Heart right ventricle (tissue), 16 donors: ENCODE results near the gene ALCAM. TPM values are rescaled to one million over a fixed set of nuclear protein-coding genes. Genes with fewer than 3 reads are reported as not detected.
A peak's percentile ranks its signal among the peaks of the same experiment; 100 is the strongest.

Experiments used
- ATAC-seq, 8 donors: fragments of 200-7000 bp; cut with Tn5 transposase; one replicate each; pipeline ENCODE4 v1.9.1; 2020; ENCODE audit warnings: mild to moderate bottlenecking in 8 of 8, moderate library complexity in 8 of 8, moderate number of reproducible peaks in 1 of 8
- DNase-seq, 2 donors: peaks; one replicate each; pipeline ENCODE4 v3.0.0-alpha.2; 2020
- H3K27ac ChIP-seq, 10 donors: fragments of 200-600 bp; sonication (generic) in 2 of 10; one replicate each; pipeline versions ENCODE4 v1.5.0 to v1.8.0; 2020 to 2022; ENCODE audit warnings: mild to moderate bottlenecking in 3 of 10
- H3K27me3 ChIP-seq, 7 donors: fragments of 200-600 bp; one replicate each; pipeline ENCODE4 v1.8.0; 2021 to 2022; ENCODE audit warnings: mild to moderate bottlenecking in 2 of 7
- H3K36me3 ChIP-seq, 9 donors: fragments of 200-600 bp; sonication (generic) in 1 of 9; one replicate each; pipeline versions ENCODE4 v1.5.0 to v1.8.0; 2020 to 2022; ENCODE audit warnings: mild to moderate bottlenecking in 2 of 9
- H3K4me1 ChIP-seq, 9 donors: fragments of 200-600 bp; sonication (generic) in 1 of 9; one replicate each; pipeline versions ENCODE4 v1.5.0 to v1.8.0; 2020 to 2022; ENCODE audit warnings: mild to moderate bottlenecking in 4 of 9
- H3K4me3 ChIP-seq, 10 donors: fragments of 200-600 bp; sonication (generic) in 2 of 10; one replicate each; pipeline versions ENCODE4 v1.5.0 to v1.8.0; 2020 to 2022; ENCODE audit warnings: mild to moderate bottlenecking in 7 of 10, moderate library complexity in 2 of 10
- H3K9me3 ChIP-seq, 11 donors: fragments of 200-600 bp in 10 of 11; sonication (generic) in 2 of 11; one replicate each; pipeline versions ENCODE4 v1.5.0 to v1.8.0; 2013 to 2022; ENCODE audit warnings: mild to moderate bottlenecking in 2 of 11, control low read depth in 1 of 11, moderate library complexity in 1 of 11
- WGBS, 2 donors: extraction: QIAGEN DNeasy Blood & Tissue Kit; methylation state at CpG; one replicate each; pipeline ENCODE4 v1.1.7; 2013; ENCODE audit warnings: inconsistent platforms in 1 of 2; 5-methylcytosine and 5-hydroxymethylcytosine counted together
- intact Hi-C, 10 donors: fragments of 100-400 bp; cut with DNase I; formaldehyde crosslinking; loops; one replicate each; pipeline versions ENCODE4 v1.11.1 to v1.14.2; 2022
- polyA plus RNA-seq, 2 donors: library from polyadenylated mRNA; stranded (reverse); fragments of 200-250 nt; gene quantifications; one replicate each; pipeline ENCODE4 v1.2.3, GENCODE V29; 2013
- total RNA-seq, 10 donors: library from RNA; stranded (reverse); fragmentation: NEBNext Ultra II Directional in 3 of 10; extraction: Animal tissue kit (Norgen Biotek cat#: 25700) in 3 of 10; gene quantifications; one replicate each; pipeline versions ENCODE4 v1.2.1 to v1.2.4, GENCODE V29; 2021 to 2023
- TF ChIP-seq, protein P1 (sequence below), 9 donors: fragments of 200-600 bp; sonication (generic) in 2 of 9; IDR thresholded peaks; one replicate each; pipeline versions ENCODE4 v1.5.0 to v1.8.0; 2021 to 2022; ENCODE audit warnings: antibody characterized with exemption in 9 of 9, mild to moderate bottlenecking in 5 of 9, moderate library complexity in 1 of 9
- donor health status: Arrhythmogenic right ventricular cardiomyopathy.
- donor health status: ischemic (EF 13 %, LVEDD 7.1; RV severe dilation, severe dysfunction).
- donor health status: healthy with polysubstance abuse.
- donor health status: DM: no; HTN: yes; CAD: no.
- donor health status: DM: no; HTN: no; CAD: no.
- donor health status: ischemic (EF 25% LVEDD 6.9; RV normal size, moderate dysfunction).
- donor health status: ischemic (EF 25% LVEDD 5.7; RV mildly dilated, moderate dysfunction).
- donor health status: healthy.
- donor health status: DM: yes; HTN: yes; CAD: no.
- donor health status: Ischemic cardiomyopathy.
- donor health status: ischemic (EF 35%, LVEDD 5.7; RV mildly dilated, moderate dysfunction).
- donor health status: nonischemic (EF 11% LVEDD 7.7; RV severe dilation, severe dysfunction).
- donor health status: DM: yes; HTN: yes; CAD: no.
- donor health status: PGD.
- donor health status: ischemic (EF 29% LVEDD 5.4; RV normal size, mild dysfunction).
- donor health status: nonischemic (EF 23%, LVEDD 6.1; RV moderate dilation, normal function).

The ALCAM gene
- total and polyA plus RNA-seq, 12 donors: 1.3 to 23.9 (median 3.6) TPM

DNA sequence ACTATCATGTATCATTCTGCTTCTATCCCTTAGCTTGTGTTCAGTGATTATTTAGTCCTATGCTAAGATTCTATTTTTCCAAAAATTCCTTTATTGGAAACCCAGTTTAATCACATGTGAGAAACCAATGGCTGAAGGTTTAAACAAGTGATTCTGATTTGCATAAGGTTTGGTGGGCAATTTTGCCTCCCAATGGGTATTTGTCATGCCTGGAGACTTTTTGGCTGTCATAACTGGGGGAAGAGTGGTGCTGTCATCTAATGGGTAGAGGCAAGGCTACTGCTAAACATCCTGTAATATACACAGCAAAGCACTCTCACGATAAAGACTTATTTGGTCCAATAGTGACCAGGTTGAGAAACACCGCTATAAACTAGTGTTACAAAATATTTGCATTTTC lies 148.7 kb downstream of the ALCAM start:
- Histone ChIP-seq H3K27me3 (no peaks in the 10 kb centered on the region), H3K36me3 (no peaks in the 10 kb centered on the region), H3K4me1 (peaks cover 0 to 3% (median 0%) of the 10 kb centered on the region in 9 donors), H3K4me3 (no peak overlapping the region), H3K27ac (no peak overlapping the region), H3K9me3 (no peaks in the 10 kb centered on the region)
- intact Hi-C loops: loop anchor here in 3 of 10 donors (5.0 to 10.0 kb wide), 3 partner anchors 148 to 1243 kb away; partner anchors contain the start of gene ALCAM (in 1 of the 3)
- ATAC-seq (no peak), DNase-seq (no peak)
- TF ChIP-seq, protein P1, sequence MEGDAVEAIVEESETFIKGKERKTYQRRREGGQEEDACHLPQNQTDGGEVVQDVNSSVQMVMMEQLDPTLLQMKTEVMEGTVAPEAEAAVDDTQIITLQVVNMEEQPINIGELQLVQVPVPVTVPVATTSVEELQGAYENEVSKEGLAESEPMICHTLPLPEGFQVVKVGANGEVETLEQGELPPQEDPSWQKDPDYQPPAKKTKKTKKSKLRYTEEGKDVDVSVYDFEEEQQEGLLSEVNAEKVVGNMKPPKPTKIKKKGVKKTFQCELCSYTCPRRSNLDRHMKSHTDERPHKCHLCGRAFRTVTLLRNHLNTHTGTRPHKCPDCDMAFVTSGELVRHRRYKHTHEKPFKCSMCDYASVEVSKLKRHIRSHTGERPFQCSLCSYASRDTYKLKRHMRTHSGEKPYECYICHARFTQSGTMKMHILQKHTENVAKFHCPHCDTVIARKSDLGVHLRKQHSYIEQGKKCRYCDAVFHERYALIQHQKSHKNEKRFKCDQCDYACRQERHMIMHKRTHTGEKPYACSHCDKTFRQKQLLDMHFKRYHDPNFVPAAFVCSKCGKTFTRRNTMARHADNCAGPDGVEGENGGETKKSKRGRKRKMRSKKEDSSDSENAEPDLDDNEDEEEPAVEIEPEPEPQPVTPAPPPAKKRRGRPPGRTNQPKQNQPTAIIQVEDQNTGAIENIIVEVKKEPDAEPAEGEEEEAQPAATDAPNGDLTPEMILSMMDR (IDR thresholded peaks at IDR 0.05): no peak
- 85 to 89% methylated on average over 2 of the region's 2 CpGs for whole genome bisulfite sequencing, 2 donors

DNA sequence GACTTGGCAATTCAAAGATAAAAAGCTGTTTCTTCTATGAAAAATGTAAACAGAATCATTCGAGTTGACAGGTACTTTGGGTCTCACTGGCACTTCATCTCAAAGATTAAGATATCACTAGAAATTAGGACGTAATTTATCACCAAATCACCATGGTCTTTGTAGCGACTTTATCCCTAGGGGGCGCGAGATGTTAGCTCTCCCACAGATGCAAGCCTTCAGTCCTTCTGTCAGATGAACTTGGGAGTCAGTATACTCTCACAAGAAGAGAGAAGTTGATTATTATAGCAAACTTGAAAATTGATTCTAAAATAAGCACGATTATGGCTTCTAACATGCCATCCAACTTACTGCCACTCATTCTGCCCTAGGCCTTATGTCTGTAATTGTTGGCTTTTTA lies 150.3 kb downstream of the ALCAM start:
- H3K36me3 ChIP-seq: no peaks in the 10 kb centered on the region
- H3K27me3 ChIP-seq: no peaks in the 10 kb centered on the region
- DNase-seq (no peak), ATAC-seq (no peak)
- no peak overlapping the region for H3K27ac ChIP-seq
- no peak overlapping the region for H3K4me3 ChIP-seq
- intact Hi-C loops: loop anchor here in 3 of 10 donors (5.0 to 10.0 kb wide), 3 partner anchors 150 to 1245 kb away; partner anchors contain the start of gene ALCAM (in 1 of the 3)
- H3K4me1 ChIP-seq: peaks cover 0 to 3% (median 0%) of the 10 kb centered on the region in 9 donors
- TF ChIP-seq, protein P1 (IDR thresholded peaks at IDR 0.05): peak in 4 of 9 donors; percentile 9 to 43 (median 28)
- H3K9me3 ChIP-seq: no peaks in the 10 kb centered on the region
- WGBS, 2 donors: 35 to 41% methylated on average over 6 of the region's 6 CpGs

DNA sequence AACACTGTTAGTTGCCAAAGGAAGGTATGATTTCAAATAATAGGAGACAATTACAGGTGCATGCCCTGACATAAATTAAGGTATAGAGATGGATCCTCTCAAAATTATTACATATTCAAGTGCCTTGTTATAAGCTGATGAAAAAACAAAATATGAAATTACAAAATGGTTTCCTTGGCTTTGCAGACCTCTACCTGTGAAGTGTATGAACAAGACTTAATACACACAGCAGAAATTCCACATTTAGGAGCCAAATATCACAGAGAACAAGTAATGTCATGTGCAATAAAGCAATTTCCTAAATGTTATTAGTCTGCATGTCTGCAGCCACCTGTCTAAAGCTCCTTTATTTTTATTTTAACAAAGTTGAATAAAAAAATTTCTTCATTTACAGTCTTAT lies 151.5 kb downstream of the ALCAM start:
- TF ChIP-seq, protein P1 (IDR thresholded peaks at IDR 0.05): no peak
- Histone ChIP-seq H3K4me3 (no peak overlapping the region), H3K27me3 (no peaks in the 10 kb centered on the region), H3K4me1 (peaks cover 0 to 3% (median 0%) of the 10 kb centered on the region in 9 donors), H3K36me3 (no peaks in the 10 kb centered on the region), H3K27ac (no peak overlapping the region), H3K9me3 (no peaks in the 10 kb centered on the region)
- DNase-seq: no peak
- no peak for ATAC-seq
- intact Hi-C loops: loop anchor here in 3 of 10 donors (5.0 to 10.0 kb wide), 3 partner anchors 151 to 1246 kb away; partner anchors contain the start of gene ALCAM (in 1 of the 3)

DNA sequence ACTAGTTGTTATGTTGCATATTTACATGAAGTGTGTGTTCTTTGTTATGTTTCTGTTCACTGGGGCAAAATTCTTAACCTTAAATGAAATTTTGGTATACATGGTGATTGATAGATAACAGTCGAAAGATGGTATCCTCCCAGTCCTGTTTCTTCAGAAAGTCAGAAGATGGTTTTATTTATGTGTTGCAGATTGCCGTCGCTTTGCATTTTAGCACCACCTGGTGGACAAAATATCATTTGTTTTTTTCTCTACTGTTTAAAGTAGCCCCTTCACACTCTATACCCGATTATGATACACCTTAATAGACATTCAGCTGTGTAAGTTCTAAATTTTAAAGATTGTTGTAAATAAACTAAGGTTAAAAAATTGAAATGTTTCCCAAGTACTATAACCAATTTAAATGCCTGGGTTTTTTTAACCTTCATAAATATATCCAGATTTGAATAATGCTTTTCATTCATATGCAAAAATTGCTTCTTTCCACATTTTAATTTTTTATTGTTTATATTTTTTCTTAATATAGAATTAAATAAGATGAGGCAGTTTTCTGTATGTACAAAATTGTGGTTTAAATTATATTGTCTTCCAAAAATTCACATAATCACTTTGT lies 152.2 kb downstream of the ALCAM start:
- peaks cover 0 to 3% (median 0%) of the 10 kb centered on the region in 9 donors for H3K4me1 ChIP-seq
- no peaks in the 10 kb centered on the region for H3K27me3 ChIP-seq
- DNase-seq (no peak), ATAC-seq (peak in 4 of 8 donors; percentile 28 to 57 (median 57))
- H3K4me3 ChIP-seq: no peak overlapping the region
- WGBS, 2 donors: 2 to 3% methylated on average over 4 of the region's 4 CpGs
- H3K36me3 ChIP-seq: no peaks in the 10 kb centered on the region
- no peaks in the 10 kb centered on the region for H3K9me3 ChIP-seq
- intact Hi-C loops: loop anchor here in 3 of 10 donors (5.0 to 10.0 kb wide), 3 partner anchors 152 to 1247 kb away; partner anchors contain the start of gene ALCAM (in 1 of the 3)
- TF ChIP-seq, protein P1 (IDR thresholded peaks at IDR 0.05): peak; percentile 51 to 80 (median 75)
- H3K27ac ChIP-seq: no peak overlapping the region
